ENCODE measurements around the gene MT1A.

DNA sequence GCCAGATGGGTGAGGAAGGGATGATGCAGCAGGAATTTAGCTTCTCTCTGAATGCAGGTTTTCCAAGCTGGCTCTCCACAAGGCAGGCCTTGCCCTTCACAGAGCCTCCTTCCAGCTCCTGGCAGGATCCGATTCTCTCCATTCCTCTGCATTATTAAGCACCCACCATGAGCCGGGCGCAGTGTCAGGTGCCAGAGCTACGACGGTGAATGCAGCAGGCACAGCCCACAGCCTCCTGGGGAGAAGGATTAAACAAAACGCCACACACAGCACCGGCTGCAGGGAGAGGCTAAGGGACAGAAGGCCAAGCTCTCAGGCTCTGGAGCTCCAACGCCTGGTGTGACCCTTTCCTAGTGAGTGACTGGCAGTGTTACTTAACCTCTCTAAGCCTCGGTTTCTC lies 37.1 kb upstream of the MT1A start:
- TF ChIP-seq EZH2phosphoT487 (IDR thresholded peaks at IDR 0.05; ENCODE audit: borderline replicate concordance): no peak
- no peak for TF ChIP-seq EZH2 (IDR thresholded peaks at IDR 0.05)
- TF ChIP-seq ZNF274 (IDR thresholded peaks at IDR 0.05; ENCODE audit: low read depth, low read length): no peak
- TF ChIP-seq, protein P1, sequence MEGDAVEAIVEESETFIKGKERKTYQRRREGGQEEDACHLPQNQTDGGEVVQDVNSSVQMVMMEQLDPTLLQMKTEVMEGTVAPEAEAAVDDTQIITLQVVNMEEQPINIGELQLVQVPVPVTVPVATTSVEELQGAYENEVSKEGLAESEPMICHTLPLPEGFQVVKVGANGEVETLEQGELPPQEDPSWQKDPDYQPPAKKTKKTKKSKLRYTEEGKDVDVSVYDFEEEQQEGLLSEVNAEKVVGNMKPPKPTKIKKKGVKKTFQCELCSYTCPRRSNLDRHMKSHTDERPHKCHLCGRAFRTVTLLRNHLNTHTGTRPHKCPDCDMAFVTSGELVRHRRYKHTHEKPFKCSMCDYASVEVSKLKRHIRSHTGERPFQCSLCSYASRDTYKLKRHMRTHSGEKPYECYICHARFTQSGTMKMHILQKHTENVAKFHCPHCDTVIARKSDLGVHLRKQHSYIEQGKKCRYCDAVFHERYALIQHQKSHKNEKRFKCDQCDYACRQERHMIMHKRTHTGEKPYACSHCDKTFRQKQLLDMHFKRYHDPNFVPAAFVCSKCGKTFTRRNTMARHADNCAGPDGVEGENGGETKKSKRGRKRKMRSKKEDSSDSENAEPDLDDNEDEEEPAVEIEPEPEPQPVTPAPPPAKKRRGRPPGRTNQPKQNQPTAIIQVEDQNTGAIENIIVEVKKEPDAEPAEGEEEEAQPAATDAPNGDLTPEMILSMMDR (IDR thresholded peaks at IDR 0.05 in 2 of 3, conservative IDR thresholded peaks at IDR 0.05 in 1 of 3; ENCODE audit: borderline replicate concordance in 1 of 3, insufficient read depth in 1 of 3, low read depth in 2 of 3, low read length in 2 of 3): no peak
- TF ChIP-seq, protein P2, sequence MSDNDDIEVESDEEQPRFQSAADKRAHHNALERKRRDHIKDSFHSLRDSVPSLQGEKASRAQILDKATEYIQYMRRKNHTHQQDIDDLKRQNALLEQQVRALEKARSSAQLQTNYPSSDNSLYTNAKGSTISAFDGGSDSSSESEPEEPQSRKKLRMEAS (IDR thresholded peaks at IDR 0.05): no peak
- no peak for TF ChIP-seq SIN3A (IDR thresholded peaks at IDR 0.05; ENCODE audit: low read depth)
- TF ChIP-seq RAD21 (IDR thresholded peaks at IDR 0.05; ENCODE audit: low read depth): no peak

All from HCT116 (cell line).